GM21390 (cell line): ENCODE measurements around the gene F2RL1.
"Not testable (repeated sequence)": the region's sequence is repeated elsewhere in the genome, so short reads cannot be mapped to it uniquely, and the experiment has no call there.

Experiments
- ATAC-seq: cut with Tn5 transposase; IDR thresholded peaks from one replicate; pipeline ENCODE4 v1.9.1; 2021; ENCODE audit not compliant: unreplicated experiment

The F2RL1 gene

GRCh38 chr5:76849419-76850291 is 30.8 kb downstream of the F2RL1 start, which contains the start of gene S100Z:
TSS of gene S100Z (plus strand) at chr5:76850014. CDS start at chr5:76875360, 25,346 bp downstream.
- no peak for ATAC-seq

GRCh38 chr5:76850543-76851145 is 31.8 kb downstream of the F2RL1 start:
- ATAC-seq: no peak

GRCh38 chr5:76851728-76852369 is 33.0 kb downstream of the F2RL1 start:
- no peak for ATAC-seq

- no peak for ATAC-seq
These were observed 33.9 kb downstream of the F2RL1 start for GRCh38 chr5:76852772-76853171.

GRCh38 chr5:76853741-76854140 is 34.9 kb downstream of the F2RL1 start:
- ATAC-seq: not testable (repeated sequence)

- no peak for ATAC-seq
These were observed 35.8 kb downstream of the F2RL1 start for GRCh38 chr5:76854644-76855043.

- not testable (repeated sequence) for ATAC-seq
These were observed 36.7 kb downstream of the F2RL1 start for GRCh38 chr5:76855501-76855900.

GRCh38 chr5:76855961-76856360 is 37.1 kb downstream of the F2RL1 start:
- ATAC-seq: peak; percentile 70

- ATAC-seq: not testable (repeated sequence)
These were observed 38.0 kb downstream of the F2RL1 start for GRCh38 chr5:76856800-76857199.

- no peak for ATAC-seq
These were observed 40.9 kb downstream of the F2RL1 start for GRCh38 chr5:76859591-76860247.

GRCh38 chr5:76861612-76862011 is 42.8 kb downstream of the F2RL1 start:
- ATAC-seq: no peak

GRCh38 chr5:76863001-76863400 is 44.2 kb downstream of the F2RL1 start:
- no peak for ATAC-seq

- ATAC-seq: no peak
These were observed 47.7 kb downstream of the F2RL1 start for GRCh38 chr5:76866503-76866902.

- no peak for ATAC-seq
These were observed 48.2 kb downstream of the F2RL1 start for GRCh38 chr5:76867038-76867437.

GRCh38 chr5:76867827-76868693 is 49.2 kb downstream of the F2RL1 start:
- ATAC-seq: no peak

- no peak for ATAC-seq
These were observed 51.2 kb downstream of the F2RL1 start for GRCh38 chr5:76870046-76870445.

- no peak for ATAC-seq
These were observed 55.3 kb downstream of the F2RL1 start for GRCh38 chr5:76874088-76874581.
